Limb (tissue), 2 donors: ENCODE data around the gene SCIN.
"Not testable (repeated sequence)": the region's sequence is repeated elsewhere in the genome, so short reads cannot be mapped to it uniquely, and the experiment has no call there.

Experiments
- DNase-seq, 2 donors: peaks; one replicate each; pipeline ENCODE4 v3.0.0-alpha.2; 2016; ENCODE audit errors: extremely low spot score in 2 of 2

The SCIN gene

GRCh38 chr7:12647364-12648219, 77.1 kb downstream of the SCIN start:
- no peak for DNase-seq

- no peak for DNase-seq
These were observed 78.3 kb downstream of the SCIN start for GRCh38 chr7:12648704-12649261.

- no peak for DNase-seq
These were observed 78.8 kb downstream of the SCIN start for GRCh38 chr7:12649348-12649747.

GRCh38 chr7:12650080-12650479, 79.6 kb downstream of the SCIN start:
- DNase-seq, result no peak

- DNase-seq, result no peak
These were observed 82.6 kb downstream of the SCIN start for GRCh38 chr7:12653110-12653509.

- no peak for DNase-seq
These were observed 83.0 kb downstream of the SCIN start for GRCh38 chr7:12653518-12653917.

GRCh38 chr7:12655161-12655560, 84.6 kb downstream of the SCIN start:
- DNase-seq, result no peak

- not testable (repeated sequence) for DNase-seq
These were observed 89.9 kb downstream of the SCIN start for GRCh38 chr7:12660423-12660822.

- DNase-seq, result not testable (repeated sequence)
These were observed 90.5 kb downstream of the SCIN start for GRCh38 chr7:12660986-12661385.

GRCh38 chr7:12661581-12661980, 91.1 kb downstream of the SCIN start:
- no peak for DNase-seq

- DNase-seq, result peak in 1 of 2 donors; percentile 56
These were observed 99.6 kb downstream of the SCIN start for GRCh38 chr7:12670000-12670729.

- DNase-seq, result no peak
These were observed 100.4 kb downstream of the SCIN start for GRCh38 chr7:12670743-12671520.

- DNase-seq, result not testable (repeated sequence)
These were observed 102.9 kb downstream of the SCIN start for GRCh38 chr7:12673436-12673835.

- no peak for DNase-seq
These were observed 103.5 kb downstream of the SCIN start for GRCh38 chr7:12674053-12674452.

GRCh38 chr7:12674861-12675260, 104.3 kb downstream of the SCIN start:
- DNase-seq, result no peak

- peak in 1 of 2 donors; percentile 43 for DNase-seq
These were observed 113.4 kb downstream of the SCIN start for GRCh38 chr7:12683678-12684585.

- no peak for DNase-seq
These were observed 114.2 kb downstream of the SCIN start for GRCh38 chr7:12684733-12685132.

GRCh38 chr7:12685550-12685949, 115.0 kb downstream of the SCIN start:
- peak in 1 of 2 donors; percentile 35 for DNase-seq

GRCh38 chr7:12686234-12686890, 115.8 kb downstream of the SCIN start:
- DNase-seq, result peak; percentile 86 to 97
